ENCODE data around the gene CLDN16. TPM values are rescaled to one million over a fixed set of nuclear protein-coding genes. Genes with fewer than 3 reads are reported as not detected.

CLDN16 gene, protein sequence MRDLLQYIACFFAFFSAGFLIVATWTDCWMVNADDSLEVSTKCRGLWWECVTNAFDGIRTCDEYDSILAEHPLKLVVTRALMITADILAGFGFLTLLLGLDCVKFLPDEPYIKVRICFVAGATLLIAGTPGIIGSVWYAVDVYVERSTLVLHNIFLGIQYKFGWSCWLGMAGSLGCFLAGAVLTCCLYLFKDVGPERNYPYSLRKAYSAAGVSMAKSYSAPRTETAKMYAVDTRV
- polyA plus RNA-seq, result 0.52 to 2.6 TPM (median 0.88 TPM) in 3 replicates
- polyA plus RNA-seq (2011; ENCODE audit: low read depth), result 4.1 TPM
- polyA plus RNA-seq (2011; cell fraction: cytosol; rRNA removed), result 1.7 and 2.1 TPM in 2 replicates
- polyA plus RNA-seq (2011; cell fraction: nucleus; rRNA removed), result 1.8 and 2.2 TPM in 2 replicates
- 0.40 and 6.2 TPM in 2 replicates for polyA plus RNA-seq (2012; ENCODE audit: low replicate concordance)
- polyA minus RNA-seq, result 1.2 to 6.1 TPM (median 3.2 TPM) in 3 replicates
- not detected for polyA minus RNA-seq (2011; cell fraction: cytosol; rRNA and poly(A)+ RNA removed)
- 2.9 and 3.3 TPM in 2 replicates for polyA minus RNA-seq (2011; cell fraction: nucleus; rRNA and poly(A)+ RNA removed)

DNA sequence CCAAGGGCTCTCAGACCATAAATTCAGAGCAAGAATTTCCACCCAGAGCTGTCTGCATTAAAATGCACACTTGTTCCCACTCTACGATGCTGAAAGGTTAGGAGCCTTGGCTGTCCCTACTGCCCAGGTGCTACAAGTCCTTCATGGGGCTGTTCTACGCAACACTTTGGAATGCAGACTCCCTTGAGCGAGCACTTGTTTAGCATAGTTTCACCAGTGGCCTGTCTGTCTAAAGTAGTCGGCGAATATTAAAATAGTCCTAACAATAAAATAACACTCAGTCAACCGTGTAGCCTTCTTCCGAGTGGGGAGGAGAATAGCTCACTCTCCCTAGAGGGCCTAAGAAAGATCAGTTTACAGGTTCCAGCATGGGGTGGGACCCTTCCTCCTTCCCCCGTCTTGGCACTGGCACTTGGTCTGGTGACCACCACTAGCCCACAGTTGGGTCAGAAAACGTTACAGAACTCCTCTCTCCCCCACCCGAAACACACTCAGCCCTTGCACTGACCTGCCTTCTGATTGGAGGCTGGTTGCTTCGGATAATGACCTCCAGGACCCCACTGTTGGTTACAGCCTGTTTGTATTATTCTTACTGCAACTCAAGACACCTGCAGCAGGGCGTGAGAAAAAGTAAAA, at the start of gene CLDN16:
Gene CLDN16, plus strand, starts transcription at position 586 of the 636 bp plus-strand sequence. CDS start 167 bp downstream, outside the sequence.
- Histone ChIP-seq H3K9me3 (ENCODE audit: control insufficient read depth, low read depth, low read length) (no peaks in the 10 kb centered on the region), H3K4me1 (ENCODE audit: control insufficient read depth, extremely low read depth, insufficient read depth, low read length) (peaks cover 25% of the 10 kb centered on the region), H3K9me1 (ENCODE audit: control insufficient read depth, extremely low read depth, insufficient read depth, low read length) (no peaks in the 10 kb centered on the region), H3K36me3 (ENCODE audit: control insufficient read depth in 2 of 2, extremely low read depth in 1 of 2, insufficient read depth in 2 of 2, low read length in 2 of 2) (no peaks in the 10 kb centered on the region), H3K79me2 (ENCODE audit: control insufficient read depth, insufficient read depth, low read length) (no peaks in the 10 kb centered on the region), H2AFZ (ENCODE audit: control insufficient read depth, low read length) (peak within 1 kb of the TSS; percentile 39), H3K9ac (ENCODE audit: control insufficient read depth, extremely low read depth, insufficient read depth, low read length) (peak within 1 kb of the TSS; percentile 12), H3K4me3 (ENCODE audit: control insufficient read depth in 2 of 3, extremely low read depth in 1 of 3, insufficient read depth in 2 of 3, low read depth in 1 of 3, low read length in 3 of 3) (no peak within 1 kb of the TSS), H3K27me3 (ENCODE audit: control insufficient read depth, extremely low read depth, insufficient read depth, low read length) (no peaks in the 10 kb centered on the region), H3K27ac (ENCODE audit: control insufficient read depth, insufficient read depth, low read length) (peak within 1 kb of the TSS; percentile 89), H4K20me1 (ENCODE audit: control insufficient read depth, extremely low read depth, insufficient read depth, low read length) (no peaks in the 10 kb centered on the region), H3K4me2 (ENCODE audit: control insufficient read depth, extremely low read depth, insufficient read depth, low read depth, low read length) (no peak within 1 kb of the TSS)
- FAIRE-seq (no peak), DNase-seq (ENCODE audit: low read depth, low spot score) (no peak)
- dilution Hi-C loops (cut with MboI; ENCODE audit: extremely low pct_ligation_motif_present, low sequenced_read_pairs), result no loop called here
- no peak for TF ChIP-seq EZH2 (IDR thresholded peaks at IDR 0.05; ENCODE audit: low read length)
- TF ChIP-seq, protein P1, sequence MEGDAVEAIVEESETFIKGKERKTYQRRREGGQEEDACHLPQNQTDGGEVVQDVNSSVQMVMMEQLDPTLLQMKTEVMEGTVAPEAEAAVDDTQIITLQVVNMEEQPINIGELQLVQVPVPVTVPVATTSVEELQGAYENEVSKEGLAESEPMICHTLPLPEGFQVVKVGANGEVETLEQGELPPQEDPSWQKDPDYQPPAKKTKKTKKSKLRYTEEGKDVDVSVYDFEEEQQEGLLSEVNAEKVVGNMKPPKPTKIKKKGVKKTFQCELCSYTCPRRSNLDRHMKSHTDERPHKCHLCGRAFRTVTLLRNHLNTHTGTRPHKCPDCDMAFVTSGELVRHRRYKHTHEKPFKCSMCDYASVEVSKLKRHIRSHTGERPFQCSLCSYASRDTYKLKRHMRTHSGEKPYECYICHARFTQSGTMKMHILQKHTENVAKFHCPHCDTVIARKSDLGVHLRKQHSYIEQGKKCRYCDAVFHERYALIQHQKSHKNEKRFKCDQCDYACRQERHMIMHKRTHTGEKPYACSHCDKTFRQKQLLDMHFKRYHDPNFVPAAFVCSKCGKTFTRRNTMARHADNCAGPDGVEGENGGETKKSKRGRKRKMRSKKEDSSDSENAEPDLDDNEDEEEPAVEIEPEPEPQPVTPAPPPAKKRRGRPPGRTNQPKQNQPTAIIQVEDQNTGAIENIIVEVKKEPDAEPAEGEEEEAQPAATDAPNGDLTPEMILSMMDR (optimal IDR thresholded peaks at IDR 0.05 in 1 of 3, IDR thresholded peaks at IDR 0.05 in 1 of 3, conservative IDR thresholded peaks at IDR 0.05 in 1 of 3; ENCODE audit: extremely low read depth in 1 of 3, insufficient read depth in 2 of 3, low read length in 3 of 3), result no peak

DNA sequence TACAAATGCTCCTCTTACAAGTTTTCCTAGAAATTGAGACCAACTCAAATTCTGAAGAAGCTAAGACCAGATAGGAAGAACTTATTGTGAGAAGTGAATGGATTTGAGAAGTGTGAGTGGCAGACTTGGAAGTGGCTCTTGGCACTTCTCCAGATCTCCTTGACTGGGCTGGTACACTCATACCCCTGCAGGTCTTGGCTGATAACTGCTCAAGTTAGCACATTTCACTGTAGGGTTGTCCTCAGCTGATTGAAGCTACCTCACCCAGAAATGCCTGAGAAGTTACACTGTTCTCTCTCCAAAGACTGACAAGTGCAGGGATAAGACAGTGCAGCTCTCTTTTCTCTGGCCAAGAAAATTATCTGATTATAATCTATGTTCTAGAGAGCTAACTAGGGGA, 49.2 kb upstream of the CLDN16 start:
- no peaks in the 10 kb centered on the region for H3K9me1 ChIP-seq (ENCODE audit: control insufficient read depth, extremely low read depth, insufficient read depth, low read length)
- H3K27ac ChIP-seq (ENCODE audit: control insufficient read depth, insufficient read depth, low read length), result peak overlapping the region; percentile 51
- FAIRE-seq (peak; percentile 99), DNase-seq (ENCODE audit: low read depth, low spot score) (peak; percentile 93)
- TF ChIP-seq, protein P1 (optimal IDR thresholded peaks at IDR 0.05 in 1 of 3, IDR thresholded peaks at IDR 0.05 in 1 of 3, conservative IDR thresholded peaks at IDR 0.05 in 1 of 3; ENCODE audit: extremely low read depth in 1 of 3, insufficient read depth in 2 of 3, low read length in 3 of 3), result peak in 1 of 3 experiments; percentile 14
- TF ChIP-seq EZH2 (IDR thresholded peaks at IDR 0.05; ENCODE audit: low read length), result no peak
- no peaks in the 10 kb centered on the region for H4K20me1 ChIP-seq (ENCODE audit: control insufficient read depth, extremely low read depth, insufficient read depth, low read length)
- peaks cover 48% of the 10 kb centered on the region for H3K4me1 ChIP-seq (ENCODE audit: control insufficient read depth, extremely low read depth, insufficient read depth, low read length)
- no peak overlapping the region for H2AFZ ChIP-seq (ENCODE audit: control insufficient read depth, low read length)
- dilution Hi-C loops (cut with MboI; ENCODE audit: extremely low pct_ligation_motif_present, low sequenced_read_pairs), result no loop called here
- H3K9ac ChIP-seq (ENCODE audit: control insufficient read depth, extremely low read depth, insufficient read depth, low read length), result peak overlapping the region; percentile 10
- H3K79me2 ChIP-seq (ENCODE audit: control insufficient read depth, insufficient read depth, low read length), result no peaks in the 10 kb centered on the region
- no peaks in the 10 kb centered on the region for H3K27me3 ChIP-seq (ENCODE audit: control insufficient read depth, extremely low read depth, insufficient read depth, low read length)
- H3K4me3 ChIP-seq (ENCODE audit: control insufficient read depth in 2 of 3, extremely low read depth in 1 of 3, insufficient read depth in 2 of 3, low read depth in 1 of 3, low read length in 3 of 3), result no peak overlapping the region
- H3K36me3 ChIP-seq (ENCODE audit: control insufficient read depth in 2 of 2, extremely low read depth in 1 of 2, insufficient read depth in 2 of 2, low read length in 2 of 2), result no peaks in the 10 kb centered on the region
- H3K9me3 ChIP-seq (ENCODE audit: control insufficient read depth, low read depth, low read length), result no peaks in the 10 kb centered on the region
- H3K4me2 ChIP-seq (ENCODE audit: control insufficient read depth, extremely low read depth, insufficient read depth, low read depth, low read length), result peak overlapping the region; percentile 7
